HG02885 (cell line): ENCODE results near the gene PAX1.

Experiments
- ATAC-seq: cut with Tn5 transposase; IDR thresholded peaks from one replicate; pipeline ENCODE4 v1.9.1; 2021; ENCODE audit warnings: mild to moderate bottlenecking; ENCODE audit not compliant: unreplicated experiment, poor library complexity

PAX1 gene

DNA sequence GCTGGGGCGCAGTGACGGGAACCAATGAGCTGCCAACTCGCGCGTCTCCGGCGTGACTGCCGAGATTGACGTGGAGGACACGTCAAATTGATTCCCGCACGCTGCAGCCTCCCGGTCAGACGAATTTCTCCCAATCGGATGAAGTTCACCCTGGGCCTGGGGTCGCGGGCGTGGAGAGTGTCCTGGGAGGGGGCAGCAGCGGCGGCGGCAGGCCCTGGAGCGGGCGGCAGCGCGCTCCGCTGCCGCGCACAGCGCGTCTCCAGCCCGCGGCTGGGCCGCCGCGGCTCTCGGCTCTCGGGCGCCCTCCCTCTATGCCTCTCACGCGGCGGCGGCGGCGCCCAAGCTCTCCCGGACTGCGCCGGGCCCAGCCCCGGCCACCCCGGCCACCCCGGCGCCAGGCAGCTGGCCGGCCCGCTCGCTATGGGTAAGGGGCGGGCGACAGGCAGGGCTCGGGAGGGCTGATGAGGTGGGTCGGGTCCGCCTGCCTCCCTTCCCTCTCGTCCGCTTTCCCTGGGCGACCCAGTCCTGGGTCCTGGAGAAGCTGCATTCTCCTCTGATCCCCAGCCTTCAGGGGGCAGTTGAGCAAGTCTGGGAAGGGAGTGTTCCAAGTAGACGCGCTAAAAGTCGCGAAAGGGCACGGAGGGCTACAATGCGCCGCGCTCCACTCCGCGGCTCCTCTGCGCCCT is at the start of gene PAX1:
PAX1 (plus strand) TSS at position 90 of the 686 bp plus-strand sequence; CDS start at position 139, 49 bp downstream.
- no peak for ATAC-seq

DNA sequence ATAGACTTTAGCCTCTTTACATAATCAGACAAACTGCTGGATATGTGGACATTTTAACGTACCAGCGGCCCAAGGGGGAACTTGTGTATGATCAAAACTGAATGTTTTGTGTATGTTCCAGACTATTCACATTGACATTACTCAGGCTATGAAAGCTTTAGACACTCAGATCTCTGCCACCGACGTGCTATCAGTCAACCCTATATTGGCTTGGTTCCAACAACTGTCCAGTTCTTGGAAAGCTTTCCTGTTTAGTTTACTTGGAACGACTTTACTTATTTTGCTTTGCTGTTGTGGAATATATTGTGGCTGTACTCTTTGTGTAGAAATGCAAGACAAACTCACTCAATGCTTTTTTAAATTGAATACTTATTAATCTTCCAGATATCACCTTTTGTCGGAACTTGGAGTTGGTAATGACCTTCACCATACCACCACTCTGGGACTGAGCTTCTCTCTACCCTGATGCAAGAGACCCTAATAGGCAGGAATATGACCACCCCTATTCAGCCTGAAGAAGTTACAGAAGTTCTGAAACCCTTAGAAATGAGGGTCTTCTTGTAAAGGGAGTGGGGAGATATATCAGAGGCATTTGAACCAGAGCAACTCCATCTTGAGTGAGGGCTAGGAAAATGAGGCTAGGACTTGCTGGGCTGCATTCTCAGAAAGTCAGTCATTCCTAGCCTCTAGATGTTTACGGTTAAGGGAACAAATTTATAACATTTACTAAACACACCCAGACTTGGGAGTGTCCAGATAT is 49.0 kb upstream of the PAX1 start:
- ATAC-seq: no peak

DNA sequence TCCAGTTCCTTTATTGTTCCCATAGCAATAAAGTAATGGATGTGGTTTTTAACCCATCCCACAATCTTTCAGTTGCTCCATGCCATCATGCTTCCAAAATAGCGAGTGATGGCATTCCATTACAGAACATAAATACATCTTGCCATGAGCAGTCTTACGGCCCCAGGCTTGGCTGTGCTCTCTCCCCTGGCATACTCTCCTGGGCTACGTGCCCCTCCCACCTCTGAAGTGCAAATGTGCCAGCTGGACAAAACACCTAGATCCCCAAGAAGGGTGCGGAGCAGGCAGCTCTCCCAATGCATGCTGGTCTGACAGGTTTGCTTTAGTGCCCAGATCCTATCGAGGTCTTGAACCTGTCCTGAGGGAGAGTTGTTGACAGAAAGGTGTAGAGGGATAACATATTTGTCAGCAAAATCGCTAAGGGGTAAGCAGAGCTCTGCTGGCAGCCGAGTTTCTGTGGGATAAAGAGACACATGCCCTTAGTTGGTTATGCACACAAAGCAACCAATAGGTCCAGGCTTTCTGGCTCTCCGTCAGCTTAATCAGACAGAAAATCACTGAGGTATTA is 43.9 kb upstream of the PAX1 start:
- no peak for ATAC-seq

DNA sequence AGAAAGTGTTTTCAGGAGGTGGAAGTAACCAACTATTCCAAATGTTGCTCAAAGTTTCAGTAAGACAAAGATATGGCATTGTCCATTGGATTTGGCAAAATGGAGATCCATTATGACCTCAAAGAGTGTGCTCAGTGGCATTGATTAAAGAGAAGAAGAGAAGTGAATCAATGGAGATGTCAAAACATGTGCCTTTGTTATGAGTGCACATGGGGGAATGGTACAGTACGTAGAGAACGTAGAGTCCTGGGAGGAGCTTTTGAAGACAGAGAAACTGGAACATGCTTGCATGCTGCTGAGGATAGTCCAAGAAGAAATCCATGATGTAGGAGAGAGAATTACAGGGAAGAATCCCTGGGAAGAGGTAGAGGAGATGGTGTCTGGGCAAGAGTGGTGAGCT is 42.0 kb upstream of the PAX1 start:
- ATAC-seq: no peak

DNA sequence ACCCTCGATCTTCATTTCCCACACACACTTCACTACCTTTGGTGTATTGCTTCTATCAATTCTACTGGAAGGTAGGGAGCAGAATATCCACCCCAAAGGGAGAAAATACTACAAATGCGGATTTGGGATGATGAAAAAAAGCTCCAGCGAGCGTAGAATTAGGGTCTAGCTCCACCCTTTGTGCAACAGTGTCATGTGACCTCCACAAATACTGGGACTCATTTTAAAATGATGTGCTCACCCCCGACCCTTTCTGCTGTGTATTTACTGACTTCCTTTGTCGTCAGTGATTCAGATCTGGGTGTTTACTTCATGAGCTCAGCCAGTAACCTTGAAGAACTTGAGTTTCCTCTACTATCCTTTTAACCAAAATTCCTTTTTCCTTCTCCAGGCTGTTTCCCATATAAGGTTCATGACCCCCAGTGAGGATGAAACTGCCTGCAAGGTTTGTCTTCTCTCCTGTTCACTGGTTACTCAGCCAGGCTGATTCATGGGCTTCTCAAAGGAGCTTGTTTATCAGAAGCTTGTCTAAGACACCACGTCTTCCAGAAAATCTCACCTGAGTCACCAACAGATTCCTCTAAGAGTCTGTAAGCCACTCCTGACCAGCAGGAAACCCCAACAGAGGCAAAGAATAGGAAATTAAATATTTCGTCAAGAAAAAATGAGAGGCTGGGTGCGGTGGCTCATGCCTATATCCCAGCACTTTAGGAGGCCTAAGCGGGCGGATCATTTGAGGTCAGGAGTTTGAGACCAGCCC is 39.6 kb upstream of the PAX1 start:
- no peak for ATAC-seq

DNA sequence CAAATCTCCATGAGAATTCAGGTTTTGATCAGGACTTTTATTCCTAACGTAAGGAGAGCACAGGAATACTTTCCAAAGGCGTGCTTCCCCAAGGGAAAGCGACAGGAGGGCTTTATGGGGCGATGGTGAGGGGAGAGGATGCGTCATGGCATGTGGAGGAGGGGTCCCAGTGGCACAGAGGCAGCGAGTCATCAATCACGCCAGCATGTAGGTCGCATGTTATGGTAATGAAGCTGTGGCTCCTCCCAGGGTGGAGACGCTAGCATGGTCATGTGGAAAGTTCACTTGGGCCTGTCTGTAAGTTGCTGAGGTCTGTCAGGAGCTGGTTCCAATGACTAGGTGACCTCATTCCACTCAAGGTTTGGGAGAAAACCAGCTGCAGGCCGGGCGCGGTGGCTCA is 35.3 kb upstream of the PAX1 start:
- no peak for ATAC-seq

DNA sequence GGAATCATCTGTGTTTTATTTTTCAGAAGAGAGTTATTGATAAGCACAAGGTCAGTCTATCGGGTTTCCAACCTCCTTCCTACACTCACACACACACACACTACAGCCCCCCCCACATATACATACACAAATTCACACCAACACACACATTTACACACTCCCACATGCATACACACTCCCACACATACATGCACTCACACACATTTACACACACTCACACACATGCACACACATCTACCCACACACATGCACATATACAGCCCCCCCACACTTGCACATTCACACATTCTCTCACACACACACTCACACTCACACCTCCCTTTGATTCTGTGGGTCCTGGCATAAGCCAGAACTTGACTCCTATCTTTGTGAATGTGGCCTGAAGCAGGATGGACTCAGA is 34.5 kb upstream of the PAX1 start:
- ATAC-seq: no peak

DNA sequence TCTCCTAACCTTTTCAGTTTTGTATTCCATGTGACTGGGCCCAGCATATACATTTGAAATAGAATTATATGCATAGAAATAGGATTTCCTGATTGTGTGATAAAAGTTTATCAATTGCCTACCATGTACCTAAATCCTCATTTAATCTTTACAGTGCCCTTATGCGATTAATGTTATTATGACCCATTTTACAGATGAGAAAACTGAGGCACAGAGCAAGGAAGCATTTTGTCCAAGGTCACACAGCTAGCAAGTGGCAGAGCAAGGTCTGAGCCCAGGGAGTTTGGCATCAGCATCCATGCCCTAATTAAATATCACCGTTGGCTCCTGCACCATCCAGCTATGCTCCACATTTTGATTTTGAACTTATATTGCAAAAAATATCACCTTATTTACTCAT is 28.2 kb upstream of the PAX1 start:
- ATAC-seq: no peak

DNA sequence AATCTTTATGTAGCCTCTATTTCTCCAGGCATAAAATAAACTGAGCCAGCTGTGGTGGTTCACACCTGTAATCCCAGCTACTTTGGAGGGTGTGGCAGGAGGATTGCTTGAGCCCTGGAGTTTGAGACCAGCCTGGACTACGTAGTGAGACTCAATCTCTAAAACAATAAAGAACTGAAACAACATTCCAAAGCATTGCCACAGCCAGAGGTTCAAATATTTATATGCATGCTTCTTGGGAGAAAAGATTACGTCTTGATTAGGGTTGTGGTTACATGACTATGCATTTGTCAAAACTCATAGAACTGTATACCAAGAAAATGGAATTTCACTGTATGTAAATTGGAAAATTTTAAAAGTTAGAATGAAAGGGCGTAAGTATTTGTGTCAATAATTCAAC is 27.7 kb upstream of the PAX1 start:
- ATAC-seq: no peak

DNA sequence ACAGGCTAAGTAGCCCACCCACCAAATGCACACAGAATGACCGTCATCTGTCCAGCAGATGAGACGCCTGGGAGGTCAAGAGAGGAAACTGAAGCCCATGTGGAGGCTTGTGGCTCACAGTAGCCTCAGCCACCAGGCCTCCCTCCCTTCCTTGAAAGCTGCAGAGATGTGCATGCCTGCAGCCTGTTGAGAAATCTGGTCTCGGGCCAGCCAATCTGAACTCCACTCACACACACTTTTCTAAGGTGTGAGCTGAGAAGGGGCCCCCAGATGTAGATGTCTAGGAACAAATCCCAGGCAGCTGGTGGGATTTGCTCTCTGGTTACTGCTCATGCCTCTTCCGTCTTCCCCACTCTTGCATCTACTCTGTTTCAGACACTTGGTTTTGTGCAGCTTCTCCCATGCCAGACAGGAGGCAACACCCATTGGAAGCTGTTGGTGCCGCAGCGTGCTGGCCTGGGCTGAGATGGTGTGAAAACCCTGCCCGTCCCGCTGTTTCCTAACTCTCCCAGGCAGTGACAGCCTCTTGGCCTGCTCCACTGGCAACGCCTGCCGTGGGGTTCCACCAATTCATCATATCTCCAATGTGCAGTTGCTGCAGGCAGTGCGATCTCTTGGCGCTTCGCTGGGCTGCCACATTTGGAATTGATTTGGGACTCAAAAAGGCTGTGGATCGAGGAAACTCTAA is 24.1 kb upstream of the PAX1 start:
- no peak for ATAC-seq

DNA sequence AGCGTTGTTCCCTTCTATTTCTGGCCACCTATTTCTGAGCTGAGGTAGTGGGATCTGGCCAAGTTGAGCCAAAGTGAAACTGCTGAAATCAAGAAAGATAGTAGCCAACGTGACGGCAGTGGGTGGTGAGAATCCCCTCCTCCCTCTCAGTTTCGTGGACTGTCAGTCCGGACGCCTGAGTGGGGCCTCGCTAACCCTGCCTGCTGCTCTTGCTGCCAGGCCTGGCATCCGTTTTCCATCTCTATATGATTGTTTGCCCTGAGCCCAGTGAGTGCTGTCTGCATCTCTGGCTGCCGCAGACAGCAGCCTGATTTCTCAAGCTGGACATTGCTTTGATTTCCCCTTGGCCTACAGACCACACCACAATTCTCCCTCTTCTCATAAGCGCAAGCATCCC is 23.5 kb upstream of the PAX1 start:
- ATAC-seq: no peak

DNA sequence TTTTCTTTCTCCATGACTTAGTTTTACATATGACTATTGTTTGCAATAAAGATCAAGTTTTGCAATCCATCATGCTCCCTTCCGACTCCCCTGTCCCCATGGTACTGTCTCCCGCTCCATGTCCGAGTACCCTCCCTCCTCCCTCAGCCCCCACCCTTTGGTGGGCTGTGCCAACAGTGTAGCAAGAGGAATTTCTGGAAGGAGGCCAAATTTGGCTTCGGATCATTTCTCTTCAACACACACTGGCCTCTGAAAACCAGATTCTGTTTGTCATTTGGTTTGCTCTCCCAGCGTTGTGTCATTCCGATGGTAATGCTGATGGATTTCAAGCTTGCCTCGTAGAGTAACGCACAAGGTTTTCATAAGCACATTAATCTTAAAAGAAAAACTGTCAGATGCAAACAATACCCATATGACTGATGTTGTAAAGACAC is 22.9 kb upstream of the PAX1 start:
- no peak for ATAC-seq

DNA sequence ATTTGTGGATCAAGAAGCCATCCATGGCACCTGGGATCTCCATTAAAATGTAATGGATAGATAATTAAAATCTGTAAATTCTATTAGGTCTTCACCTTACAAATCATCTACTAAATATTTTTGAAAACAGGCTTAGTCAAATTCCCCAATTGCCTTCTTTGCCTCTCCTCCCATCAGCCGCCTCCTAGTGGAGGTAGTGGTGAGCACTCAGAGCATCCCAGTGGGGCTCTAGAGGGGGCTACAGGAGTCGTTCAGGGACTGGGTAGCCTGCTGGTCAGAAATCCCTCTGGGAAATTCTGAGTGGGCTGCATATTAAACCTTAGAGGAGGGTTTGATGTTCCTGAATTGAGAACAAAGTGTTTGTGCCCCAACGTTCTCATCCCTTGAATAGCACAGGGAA is 20.8 kb upstream of the PAX1 start:
- no peak for ATAC-seq

DNA sequence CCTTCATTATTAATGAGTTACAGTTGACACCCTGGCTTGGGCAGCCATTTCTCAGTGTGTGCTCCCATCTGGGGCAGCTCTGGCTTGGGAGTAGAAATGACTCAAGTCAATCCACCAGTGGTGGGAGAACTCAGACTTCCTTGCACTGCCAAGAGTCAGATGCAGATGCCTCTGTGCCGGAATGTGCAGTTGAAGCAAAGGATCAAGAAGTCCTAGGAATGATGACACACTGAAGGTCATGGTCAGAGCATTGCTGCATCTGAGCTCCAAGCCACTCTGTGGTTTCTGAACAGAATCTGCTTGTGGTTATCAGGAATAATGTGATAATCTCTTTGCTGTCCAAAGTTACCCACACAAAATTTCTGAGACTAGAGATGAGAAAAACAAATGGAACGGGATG is 19.5 kb upstream of the PAX1 start:
- ATAC-seq: no peak

DNA sequence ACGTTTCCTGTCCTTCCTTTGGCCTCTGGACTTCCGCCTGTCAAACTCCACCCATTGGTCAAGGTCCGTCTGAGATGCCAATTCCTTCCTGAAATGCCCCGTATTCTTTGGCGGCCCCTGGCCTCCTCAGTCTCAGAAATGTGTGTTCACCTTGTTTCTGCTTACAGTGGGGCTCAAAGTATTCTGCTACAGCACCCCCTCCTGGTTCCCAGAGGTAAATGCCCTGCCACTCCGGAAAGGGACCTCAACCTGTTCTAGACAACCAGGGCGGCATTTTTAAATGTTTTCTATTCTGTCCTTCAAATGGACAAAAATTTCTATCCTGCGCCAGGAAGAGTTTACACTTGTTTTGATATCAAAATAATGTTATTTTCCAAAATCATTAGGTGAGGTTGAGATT is 12.1 kb upstream of the PAX1 start:
- no peak for ATAC-seq

DNA sequence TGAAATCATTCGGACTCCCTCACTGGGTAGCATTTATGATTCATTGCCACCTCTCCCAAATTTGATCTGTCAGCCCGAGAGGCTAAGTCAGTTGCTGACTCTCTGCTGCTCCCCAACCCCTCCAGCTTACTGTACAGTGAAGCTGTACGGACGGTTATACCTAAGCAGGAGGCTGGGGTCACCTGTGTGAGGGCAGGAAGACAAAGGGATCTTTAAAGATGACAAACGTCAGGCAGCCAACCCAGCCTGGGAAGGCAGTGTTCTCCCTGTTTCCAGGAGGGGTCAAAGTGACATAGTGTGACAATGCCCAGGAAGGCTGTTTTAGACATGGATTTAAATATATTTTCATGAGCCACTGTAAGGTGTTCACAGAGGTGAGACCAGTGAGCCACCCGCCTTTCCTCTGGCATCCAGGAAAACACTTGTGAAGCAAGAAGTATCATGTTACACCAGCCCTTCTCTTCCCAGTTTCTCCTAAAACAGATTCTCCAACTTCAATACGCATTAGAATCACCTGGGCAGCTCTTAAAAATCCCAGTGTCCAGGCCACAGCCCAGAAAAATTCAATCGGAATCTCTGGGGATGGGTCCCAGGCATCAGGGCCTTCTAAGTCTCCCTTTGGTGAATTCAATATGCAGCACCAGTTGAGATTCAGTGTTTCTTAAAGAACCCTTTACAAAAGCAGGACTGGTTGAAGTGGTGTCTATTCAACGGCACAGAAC is 6.8 kb upstream of the PAX1 start:
- no peak for ATAC-seq

DNA sequence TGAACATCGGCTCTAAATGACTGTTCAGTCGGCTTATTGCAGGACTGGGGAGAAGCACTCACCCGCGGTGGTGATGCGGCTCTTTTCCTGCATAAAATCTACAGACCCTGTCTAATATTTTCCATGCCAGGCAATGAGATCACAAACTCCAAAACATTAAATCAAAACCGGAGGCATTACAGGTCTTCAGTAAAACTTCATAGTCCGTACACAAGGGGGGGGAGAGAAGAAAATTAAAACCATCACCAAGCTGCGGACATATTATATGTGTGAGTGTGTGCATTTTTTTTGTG is 6.3 kb upstream of the PAX1 start:
- ATAC-seq: no peak

DNA sequence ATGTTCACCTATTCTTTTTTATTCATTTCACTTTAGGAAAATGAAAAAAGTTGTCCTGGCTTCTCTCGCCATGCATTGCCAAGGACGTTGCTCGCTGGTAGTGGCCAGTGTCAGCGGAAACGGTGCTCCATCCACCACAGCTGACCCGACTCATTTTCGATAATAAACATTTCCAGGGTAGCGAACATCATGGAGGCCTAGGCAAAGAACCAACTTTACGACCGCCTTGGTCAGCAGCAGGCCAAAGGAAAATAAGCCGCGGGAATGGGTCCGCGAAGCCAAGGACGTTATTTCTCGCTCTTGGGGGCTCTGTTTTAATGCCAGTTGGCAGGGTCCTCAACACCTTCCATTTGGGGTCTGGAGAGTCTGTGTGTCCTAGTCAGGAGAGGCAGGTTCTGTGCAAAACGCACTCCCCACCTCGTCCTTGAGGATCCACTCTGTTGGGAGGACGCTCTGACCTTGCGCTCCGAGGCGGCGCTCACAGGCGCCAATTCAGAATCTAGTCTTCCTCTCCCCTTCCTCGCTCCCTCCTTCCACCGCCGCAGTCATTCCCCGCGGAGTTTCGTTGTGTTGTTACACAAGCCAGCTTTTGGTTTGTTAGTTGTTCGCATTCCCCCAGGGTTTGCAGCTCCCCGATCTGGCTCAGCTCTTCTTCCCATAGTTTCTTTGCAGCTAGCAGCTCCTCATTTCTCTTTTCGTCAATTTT is 4.1 kb upstream of the PAX1 start:
- ATAC-seq: no peak

DNA sequence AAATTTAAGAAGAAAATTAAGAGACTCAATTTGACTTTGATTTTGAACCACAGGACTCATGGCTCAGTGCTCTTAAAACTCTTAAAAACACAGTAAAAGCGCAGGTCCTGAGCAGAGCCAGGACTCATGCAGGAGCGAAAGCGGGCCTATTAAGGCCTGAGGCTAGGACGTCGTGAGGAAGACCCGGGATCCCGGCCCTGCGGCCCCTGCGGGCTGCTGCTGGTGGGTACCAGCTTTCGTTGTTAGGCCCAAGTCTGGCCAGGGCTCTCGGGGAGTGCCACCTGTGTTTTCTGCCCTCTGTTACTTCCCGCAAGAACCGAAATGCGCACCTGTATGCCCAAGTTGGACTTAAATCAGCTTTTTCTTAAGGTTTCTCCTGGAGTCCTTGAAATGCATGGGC is 3.4 kb upstream of the PAX1 start:
- ATAC-seq: no peak
